HuH-7 (cell line): ENCODE measurements around the gene SLC39A10.

ENCODE experiments used
- DNase-seq: peaks from one replicate; pipeline ENCODE4 v3.0.0; 2011; ENCODE audit warnings: low spot score

Gene SLC39A10

GRCh38 chr2:195730912-195731311, 73.9 kb downstream of the SLC39A10 start:
- DNase-seq = no peak

GRCh38 chr2:195732574-195732973, 75.5 kb downstream of the SLC39A10 start:
- no peak for DNase-seq

DNA sequence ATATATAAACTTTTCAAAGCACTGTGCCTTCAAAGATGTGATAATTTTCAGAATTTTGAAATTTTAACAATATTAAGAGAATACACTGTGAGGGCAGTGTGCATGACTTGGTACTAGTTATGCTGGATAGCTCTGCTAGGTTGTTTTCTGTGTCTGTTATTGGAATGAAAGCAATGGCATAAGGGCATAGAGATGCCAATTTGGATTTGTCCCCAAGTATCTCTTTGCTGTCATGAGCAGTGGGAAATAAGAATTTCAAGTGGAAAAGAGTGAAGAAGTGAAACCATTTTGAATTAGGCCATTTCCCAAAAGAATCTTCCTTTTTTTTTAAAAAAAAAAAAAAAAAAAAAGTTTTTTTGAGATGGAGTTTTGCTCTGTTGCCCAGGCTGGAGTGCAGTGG, 76.8 kb downstream of the SLC39A10 start:
- DNase-seq = no peak

DNA sequence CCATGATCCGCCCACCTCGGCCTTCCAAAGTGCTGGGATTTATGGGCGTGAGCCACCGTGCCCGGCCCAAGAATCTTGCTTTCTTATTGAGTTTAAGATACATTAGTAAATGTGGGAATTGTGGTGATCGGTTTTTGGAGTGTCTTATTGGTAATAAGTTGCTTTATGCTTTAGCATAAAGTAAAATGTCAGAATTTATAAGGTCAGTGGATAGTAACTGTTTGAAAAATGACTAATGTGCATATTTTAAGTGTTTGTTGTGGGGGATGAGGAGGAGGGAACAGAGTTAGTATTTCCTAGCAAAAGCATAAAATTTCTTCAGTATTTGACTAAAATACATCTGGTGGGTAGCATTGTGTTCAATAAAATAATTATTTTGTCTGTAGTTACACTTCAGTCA, 77.4 kb downstream of the SLC39A10 start:
- no peak for DNase-seq

- DNase-seq = no peak
These were observed 77.9 kb downstream of the SLC39A10 start for GRCh38 chr2:195734931-195735330.

DNA sequence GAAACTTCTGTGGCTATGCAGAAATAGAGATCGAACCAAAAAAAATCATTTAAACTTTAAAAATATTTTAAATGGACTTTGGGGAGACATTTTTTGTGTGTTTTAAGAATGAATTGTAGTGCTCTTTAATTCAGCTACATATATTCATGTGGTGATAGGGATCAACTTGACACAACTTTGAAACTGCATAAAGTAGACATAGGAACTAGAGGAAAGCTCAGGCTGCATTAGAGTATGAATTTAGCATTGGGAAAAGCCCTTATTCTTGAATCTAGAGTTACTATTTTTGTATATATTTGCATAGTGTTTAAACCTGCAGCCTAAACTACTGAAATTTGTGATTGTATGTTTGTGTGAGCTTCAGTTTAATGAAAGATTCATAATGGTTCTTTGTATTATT, 78.3 kb downstream of the SLC39A10 start:
- no peak for DNase-seq

DNA sequence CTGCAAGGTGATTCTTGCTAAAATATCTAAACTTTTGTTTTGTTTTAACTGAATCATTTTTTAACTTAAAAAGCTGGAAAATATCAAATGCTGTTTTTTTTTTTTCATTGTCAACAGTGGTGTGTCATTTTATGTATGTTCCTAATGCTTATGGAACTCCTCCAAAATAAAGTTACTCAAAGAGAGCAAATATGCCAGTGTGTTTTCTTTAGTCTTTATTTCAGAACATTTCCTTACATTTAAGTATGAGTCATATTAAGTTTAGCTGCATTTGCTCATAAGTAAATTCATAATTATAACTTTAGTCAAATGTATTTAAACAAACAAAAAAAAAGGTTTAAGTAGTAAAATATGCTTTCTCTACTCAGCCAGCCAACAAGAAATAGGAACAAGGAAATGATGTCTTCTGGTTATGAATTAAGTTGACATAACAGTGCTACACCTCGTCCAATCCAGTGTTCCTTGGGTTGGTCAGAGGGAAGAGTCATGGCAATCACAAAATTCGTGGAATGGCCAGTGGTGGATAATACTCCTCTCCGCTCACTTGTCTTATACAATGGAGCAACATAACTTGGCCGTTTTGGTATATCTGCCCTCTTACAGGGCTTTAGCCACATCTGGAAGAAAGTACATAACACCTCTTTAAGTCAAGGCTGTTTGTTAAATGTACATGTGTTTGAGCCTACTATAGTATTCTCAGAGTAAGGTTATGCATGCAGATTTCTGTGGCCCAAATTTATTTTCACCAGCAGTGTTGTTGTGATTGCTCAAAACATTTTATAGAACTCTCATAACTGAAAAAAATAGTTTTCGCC, 80.7 kb downstream of the SLC39A10 start:
- no peak for DNase-seq

GRCh38 chr2:195741191-195741590, 84.2 kb downstream of the SLC39A10 start:
- DNase-seq = no peak

- no peak for DNase-seq
These were observed 99.4 kb downstream of the SLC39A10 start for GRCh38 chr2:195756218-195756942.

GRCh38 chr2:195758846-195759245, 101.8 kb downstream of the SLC39A10 start:
- no peak for DNase-seq

- DNase-seq = no peak
These were observed 102.9 kb downstream of the SLC39A10 start for GRCh38 chr2:195759877-195760276.

- no peak for DNase-seq
These were observed 106.8 kb downstream of the SLC39A10 start for GRCh38 chr2:195763866-195764265.

DNA sequence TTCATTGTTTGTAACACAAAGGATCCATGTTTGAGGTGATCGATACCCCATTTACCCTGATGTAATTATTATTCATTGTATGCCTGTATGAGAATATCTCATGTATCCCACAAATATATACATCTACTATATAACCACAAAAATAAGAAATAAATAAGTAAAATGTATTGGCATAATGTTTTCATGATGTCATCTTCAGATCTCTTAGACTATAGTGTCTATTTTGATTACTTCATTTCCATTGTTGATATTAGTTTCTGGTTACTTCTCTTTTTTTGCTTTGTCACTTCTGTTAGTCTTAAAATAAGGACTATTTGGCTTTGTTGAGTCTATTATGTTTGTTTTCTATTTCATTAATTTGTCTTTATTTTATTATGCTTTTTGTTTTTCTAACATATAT, 109.7 kb downstream of the SLC39A10 start:
- no peak for DNase-seq

DNA sequence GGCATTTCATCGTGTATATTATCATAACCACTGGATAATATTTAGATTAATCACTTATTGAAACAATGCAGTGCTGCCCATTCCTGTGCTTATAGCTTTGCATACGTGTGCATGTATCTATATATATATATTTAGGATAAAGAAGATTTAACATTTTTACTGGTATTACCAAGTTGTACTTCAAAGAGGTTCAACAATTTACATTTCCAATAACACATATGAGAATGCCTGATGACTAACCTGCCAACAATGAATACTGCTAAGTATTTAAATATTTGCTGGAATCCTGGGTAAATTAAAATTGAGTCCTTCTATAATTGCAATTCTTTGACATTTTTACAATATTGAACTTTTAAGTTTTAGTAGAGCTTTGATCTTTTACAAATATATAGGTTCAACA, 111.4 kb downstream of the SLC39A10 start:
- DNase-seq = no peak

DNA sequence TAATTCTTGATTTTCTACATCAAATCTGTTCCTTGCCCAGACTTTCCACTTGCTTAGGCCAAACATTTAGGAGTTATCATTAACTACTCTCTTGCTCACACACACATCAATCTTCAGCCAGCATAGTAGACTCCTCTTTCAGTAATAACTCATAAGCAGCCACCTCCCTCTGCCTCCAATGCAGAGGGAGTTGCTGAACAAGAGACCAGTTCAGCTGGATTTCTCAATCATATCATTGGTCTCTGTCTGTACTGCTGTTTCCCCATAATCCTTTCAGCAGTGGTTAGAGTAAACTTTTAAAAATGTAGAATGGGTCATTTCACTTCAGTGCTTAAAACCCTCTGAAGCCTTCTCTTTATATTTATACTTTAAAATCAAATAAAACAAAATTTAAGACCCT, 112.9 kb downstream of the SLC39A10 start:
- DNase-seq = no peak

GRCh38 chr2:195779491-195779890, 122.5 kb downstream of the SLC39A10 start:
- no peak for DNase-seq

DNA sequence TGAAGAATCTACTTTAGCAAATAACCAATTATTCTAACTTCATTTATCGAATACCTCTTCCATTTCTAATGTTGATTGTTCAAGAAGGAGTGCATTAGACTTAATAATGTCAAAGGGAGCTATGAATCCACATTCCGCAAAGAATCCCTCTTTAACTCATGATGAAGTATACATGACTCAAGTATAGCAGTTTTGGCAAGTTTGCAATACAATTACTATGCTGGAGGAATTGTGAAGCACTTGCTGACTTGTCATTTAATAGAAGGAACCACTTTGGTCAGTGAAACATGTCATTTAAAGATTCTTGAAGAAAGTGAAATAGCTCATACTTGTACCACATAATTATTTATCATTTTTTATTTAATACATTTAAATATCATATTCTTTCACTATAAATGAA, 125.1 kb downstream of the SLC39A10 start:
- DNase-seq = no peak
